NCI-H82 (cell line): ENCODE results near the gene SLC25A6.
"Not testable (repeated sequence)": the region's sequence is repeated elsewhere in the genome, so short reads cannot be mapped to it uniquely, and the experiment has no call there.

Experiments
- DNase-seq: peaks from one replicate; lab custom pipeline; 2025; lab: John Stamatoyannopoulos, UW

Gene SLC25A6

DNA sequence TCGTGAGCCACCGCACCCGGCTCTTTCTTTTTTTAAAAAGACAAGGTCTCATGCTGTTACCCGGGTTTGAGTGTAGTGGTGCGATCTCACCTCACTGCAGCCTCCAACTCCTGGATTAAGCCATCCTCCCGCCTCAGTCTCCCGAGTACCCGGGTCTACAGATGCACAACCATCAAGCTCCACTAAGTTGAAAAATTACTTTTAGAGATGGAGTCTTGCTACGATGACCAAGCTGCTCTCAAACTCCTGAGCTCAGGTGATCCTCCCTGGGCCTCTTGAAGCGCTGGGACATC is 2.0 kb downstream of the SLC25A6 start:
- DNase-seq, result no peak

DNA sequence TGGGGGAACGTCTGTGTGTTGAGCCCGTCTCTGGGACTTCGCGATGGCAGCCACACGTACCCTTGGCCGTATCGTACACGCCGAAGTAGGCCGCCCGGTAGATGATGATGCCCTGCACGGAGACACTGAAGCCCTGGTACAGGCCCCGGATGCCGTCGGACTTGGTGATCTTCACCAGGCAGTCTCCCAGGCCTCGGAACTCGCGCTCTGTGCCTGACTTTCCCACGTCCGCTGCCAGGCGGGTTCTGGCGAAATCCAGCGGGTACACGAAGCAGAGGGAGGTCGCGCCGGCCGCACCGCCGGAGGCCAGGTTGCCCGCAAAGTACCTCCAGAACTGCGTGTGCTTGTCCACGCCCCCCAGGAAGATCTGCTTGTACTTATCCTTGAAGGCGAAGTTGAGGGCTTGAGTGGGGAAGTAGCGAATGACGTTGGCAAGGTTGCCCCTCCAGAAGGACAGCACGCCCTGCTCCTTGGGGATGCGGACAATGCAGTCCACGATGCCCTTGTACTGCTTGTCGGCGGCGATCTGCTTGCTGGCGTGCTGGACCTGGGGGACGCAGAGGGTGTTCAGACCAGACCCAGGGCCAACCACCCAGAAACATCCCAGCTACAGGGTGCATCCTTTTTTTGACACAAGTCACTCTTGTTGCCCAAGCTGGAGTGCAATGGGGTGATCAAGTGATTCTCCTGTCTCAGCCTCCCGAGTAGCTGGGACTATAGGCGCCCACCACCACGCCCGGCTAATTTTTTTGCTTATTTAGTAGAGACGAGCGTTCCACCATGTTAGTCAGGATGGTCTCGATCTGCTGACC is 2.5 kb downstream of the SLC25A6 start:
- no peak for DNase-seq

GRCh38 chrX:1388651-1389050 is 3.3 kb downstream of the SLC25A6 start:
- DNase-seq, result no peak

- no peak for DNase-seq
These were observed 4.7 kb downstream of the SLC25A6 start for GRCh38 chrX:1387141-1387776.

DNA sequence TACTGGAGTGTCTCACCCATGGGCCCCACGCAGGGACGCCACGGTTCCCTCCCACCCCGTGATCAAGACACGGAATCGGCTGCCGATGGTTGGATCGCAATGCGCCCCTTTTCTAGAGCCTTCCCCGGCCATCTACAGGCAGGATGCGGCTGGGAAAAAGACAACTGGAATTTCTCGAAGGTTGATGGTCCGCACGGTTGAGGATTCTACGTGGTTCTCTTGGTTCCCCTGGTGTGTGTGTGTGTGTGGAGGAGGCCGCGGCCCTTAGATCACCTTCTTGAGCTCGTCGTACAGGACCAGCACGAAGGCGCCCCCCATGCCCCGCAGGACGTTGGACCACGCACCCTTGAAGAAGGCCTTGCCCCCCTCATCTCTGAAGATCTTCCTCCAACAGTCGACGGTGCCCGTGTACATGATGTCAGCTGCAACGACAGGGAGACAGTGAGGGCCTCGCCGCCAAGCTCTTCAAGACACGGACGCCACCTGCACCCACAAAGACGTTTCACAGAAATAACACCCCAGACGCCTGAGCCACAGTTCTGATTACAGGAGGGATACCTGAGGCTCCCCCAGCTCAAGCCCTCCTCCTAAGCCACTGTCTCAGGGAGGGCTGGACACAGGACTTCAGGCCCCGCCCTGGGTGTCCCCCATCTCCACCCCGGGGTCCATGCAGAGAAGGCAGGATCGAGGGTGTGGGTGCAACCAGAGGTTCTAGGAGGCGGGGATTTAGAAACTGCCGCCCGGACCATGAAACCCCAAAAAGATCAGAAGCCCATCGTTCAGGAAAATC is 5.4 kb downstream of the SLC25A6 start:
- no peak for DNase-seq

- no peak for DNase-seq
These were observed 6.4 kb downstream of the SLC25A6 start for GRCh38 chrX:1385253-1386223.

DNA sequence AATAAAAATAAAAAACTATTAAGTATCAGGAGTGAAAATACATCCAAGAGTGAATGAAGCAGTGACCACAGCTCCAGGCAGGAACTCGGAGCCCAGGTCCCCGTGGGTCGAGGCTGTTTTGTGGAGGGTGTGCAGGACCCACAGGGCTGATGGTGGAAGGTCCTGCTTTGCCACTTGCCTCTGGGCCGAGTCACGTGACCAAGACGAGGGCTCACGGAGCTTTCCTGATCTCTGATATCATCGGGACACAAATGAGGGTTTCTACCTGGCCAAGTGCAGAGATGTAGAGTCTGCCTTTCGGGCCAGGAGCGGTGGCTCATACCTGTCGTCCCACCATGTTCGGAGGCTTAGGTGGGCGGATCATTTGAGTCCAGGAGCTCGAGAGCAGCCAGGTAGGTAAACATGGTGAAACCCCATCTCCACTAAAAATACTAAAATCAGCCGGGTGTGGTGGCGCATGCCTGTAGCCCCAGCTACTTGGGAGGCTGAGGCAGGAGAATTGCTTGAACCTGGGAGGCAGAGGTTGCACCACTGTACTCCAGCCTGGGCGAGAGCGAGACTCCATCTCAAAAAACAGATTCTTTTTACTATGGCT is 7.2 kb downstream of the SLC25A6 start:
- no peak for DNase-seq

DNA sequence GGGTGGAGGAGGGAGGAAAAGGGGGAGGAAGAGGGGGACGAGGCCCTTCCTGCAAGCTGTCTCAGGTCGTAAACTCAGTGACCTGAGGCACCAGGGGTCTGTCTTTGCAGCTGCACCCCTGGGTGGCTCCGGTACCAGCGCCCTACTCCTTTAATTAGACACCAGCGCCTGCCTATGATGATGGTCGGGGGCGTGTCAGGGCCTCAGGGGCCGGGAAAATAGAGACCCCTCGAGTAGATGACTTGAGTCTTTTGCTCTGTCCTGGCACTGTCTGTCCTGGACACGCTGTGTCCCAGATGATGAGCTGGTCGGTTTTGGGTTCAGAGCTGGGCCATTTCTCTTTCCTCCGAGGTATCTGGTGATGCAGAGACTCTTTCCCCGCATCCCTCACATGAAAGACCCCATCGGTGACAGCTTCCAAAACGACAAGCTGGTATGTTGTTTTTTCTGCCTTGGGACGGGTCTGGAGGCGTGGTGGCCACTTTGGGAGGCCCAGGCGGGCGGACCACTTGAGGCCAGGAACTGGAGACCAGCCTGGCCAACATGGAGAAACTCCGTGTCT is 11.2 kb downstream of the SLC25A6 start:
- DNase-seq, result no peak

DNA sequence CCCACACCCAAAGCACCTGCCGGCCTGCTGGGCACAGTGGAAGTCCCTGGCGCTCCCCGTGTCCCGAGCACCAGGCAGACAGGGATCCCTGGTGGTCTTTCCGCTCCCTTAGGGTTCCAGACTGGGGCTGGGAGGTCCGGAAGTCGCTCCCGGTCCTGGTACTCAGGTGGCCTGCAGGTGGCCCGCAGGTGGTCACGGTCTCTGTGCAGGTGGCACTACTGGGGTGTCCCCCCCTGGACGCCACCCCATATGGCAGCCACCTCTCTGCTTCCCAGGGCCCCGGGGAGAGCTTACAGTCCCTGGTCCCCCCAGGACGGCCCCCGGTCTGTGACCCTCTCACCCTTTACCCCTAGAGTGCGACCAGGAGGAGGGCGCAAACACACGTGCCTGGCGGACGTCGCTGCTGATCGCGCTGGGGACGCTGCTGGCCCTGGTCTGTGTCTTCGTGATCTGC is 13.6 kb downstream of the SLC25A6 start:
- DNase-seq, result no peak

- no peak for DNase-seq
These were observed 23.6 kb downstream of the SLC25A6 start for GRCh38 chrX:1368385-1368698.

DNA sequence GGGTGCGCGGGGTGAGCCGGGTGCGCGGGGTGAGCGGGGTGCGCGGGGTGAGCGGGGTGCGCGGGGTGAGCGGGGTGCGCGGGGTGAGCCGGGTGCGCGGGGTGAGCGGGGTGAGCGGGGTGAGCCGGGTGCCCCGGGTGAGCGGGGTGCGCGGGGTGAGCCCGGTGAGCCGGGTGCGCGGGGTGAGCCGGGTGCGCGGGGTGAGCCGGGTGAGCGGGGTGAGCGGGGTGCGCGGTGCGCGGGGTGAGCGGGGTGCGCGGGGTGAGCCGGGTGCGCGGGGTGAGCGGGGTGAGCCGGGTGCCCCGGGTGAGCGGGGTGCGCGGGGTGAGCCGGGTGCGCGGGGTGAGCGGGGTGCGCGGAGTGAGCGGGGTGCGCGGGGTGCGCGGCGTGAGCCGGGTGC is 25.6 kb downstream of the SLC25A6 start:
- not testable (repeated sequence) for DNase-seq

DNA sequence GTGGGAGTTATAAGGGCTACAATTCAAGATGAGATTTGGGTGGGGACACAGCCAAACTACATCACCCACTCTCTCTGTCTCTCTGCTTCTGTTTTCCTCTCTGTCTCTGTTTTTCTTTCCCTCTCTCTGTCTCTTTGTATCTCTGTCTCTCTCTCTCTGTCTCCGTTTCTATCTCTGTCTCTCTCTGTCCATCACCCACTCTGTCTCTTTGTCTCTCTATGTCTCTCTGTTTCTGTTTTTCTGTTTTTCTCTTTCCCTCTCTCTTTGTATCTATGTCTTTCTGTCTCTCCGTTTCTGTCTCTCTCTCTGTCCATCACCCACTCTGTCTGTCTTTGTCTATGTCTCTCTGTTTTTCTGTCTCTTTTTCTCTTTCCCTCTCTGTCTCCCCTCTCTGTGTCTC is 30.0 kb downstream of the SLC25A6 start:
- no peak for DNase-seq

DNA sequence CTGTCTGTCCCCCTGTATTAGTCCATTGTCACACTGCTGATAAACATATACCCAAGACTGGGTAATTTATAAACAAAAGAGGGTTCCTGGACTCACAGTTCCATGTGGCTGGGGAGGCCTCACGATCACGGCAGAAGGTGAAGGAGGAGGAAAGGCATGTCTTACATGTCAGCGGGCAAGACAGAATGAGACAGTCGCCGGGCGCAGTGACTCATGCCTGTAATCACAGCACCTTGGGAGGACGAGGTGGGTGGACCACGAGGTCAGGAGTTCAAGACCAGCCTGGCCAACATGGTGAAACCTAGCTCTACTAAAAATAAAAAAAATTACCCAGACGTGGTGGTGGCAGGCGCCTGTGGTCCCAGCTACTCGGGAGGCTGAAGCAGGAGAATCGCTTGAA is 30.6 kb downstream of the SLC25A6 start:
- no peak for DNase-seq

DNA sequence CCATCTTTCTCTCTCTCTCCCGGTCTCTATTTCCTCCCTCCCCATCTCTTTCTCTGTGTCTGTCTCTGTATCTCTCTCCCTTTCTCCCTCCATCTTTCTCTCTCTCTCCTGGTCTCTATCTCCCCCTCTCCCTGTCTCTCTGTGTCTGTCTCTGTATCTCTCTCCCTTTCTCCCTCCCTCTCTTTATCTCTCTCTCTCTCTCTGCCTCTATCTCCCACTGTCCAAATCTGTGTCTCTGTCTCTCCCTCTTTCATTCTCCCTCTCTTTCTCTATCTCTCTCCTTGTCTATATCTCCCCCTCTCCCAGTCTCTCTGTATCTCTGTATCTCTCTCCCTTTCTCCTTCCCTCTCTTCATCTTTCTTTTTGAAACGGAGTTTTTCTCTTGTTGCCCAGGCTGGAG is 31.7 kb downstream of the SLC25A6 start:
- no peak for DNase-seq

- no peak for DNase-seq
These were observed 32.4 kb downstream of the SLC25A6 start for GRCh38 chrX:1359477-1359873.

- DNase-seq, result no peak
These were observed 33.0 kb downstream of the SLC25A6 start for GRCh38 chrX:1358793-1359476.

- no peak for DNase-seq
These were observed 33.9 kb downstream of the SLC25A6 start for GRCh38 chrX:1357993-1358392.

DNA sequence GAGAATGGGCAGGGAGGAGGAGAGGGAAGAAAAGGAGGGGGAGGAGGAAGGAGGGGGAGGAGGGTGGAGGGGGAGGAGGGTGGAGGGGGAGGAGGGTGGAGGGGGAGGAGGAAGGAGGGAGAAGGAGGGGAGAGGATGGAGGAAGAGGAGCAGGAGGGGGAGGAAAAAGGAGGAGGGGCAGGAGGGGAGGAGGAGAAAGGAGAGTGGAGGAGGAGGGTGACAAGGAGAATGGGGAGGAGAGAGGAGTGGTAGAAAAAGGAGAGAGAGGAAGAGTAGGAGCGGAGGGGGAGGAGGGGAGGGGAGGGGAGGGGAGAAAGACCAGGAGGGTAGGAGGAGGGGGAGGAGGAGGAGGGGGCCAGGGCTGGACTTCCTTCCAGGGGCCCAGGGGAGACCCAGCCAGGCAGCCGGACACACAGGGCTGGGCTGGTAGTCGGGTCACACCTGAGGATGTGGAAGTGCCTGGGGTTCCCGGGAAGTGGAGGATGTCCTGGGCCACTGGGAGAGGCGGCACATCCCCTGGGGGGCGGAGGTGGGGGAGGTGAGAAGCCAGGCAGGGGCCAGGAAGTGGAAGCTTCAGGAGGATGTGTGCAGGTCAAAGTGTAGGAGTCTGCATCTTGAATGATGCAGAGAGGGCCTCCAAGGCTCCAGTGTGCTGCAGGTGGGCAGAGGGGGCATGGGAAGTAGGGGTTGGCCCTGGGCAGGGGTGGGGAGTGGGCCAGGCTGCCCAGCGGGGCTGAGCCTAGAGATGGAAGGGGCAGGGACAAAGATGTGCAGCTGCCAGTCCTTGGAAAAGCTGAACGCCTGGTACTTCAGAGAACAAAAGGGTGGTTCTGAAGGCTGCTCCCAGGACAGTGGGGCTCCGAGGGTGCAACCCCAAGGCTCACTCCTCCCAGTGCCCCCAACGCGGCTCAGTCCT is 36.5 kb downstream of the SLC25A6 start:
- no peak for DNase-seq
